HG03520 (cell line): ENCODE measurements around the gene ANGEL1.

ENCODE experiments used
- ATAC-seq: cut with Tn5 transposase; IDR thresholded peaks from one replicate; pipeline ENCODE4 v1.9.1; 2021; ENCODE audit warnings: mild to moderate bottlenecking, moderate library complexity; ENCODE audit not compliant: unreplicated experiment

The ANGEL1 gene

DNA sequence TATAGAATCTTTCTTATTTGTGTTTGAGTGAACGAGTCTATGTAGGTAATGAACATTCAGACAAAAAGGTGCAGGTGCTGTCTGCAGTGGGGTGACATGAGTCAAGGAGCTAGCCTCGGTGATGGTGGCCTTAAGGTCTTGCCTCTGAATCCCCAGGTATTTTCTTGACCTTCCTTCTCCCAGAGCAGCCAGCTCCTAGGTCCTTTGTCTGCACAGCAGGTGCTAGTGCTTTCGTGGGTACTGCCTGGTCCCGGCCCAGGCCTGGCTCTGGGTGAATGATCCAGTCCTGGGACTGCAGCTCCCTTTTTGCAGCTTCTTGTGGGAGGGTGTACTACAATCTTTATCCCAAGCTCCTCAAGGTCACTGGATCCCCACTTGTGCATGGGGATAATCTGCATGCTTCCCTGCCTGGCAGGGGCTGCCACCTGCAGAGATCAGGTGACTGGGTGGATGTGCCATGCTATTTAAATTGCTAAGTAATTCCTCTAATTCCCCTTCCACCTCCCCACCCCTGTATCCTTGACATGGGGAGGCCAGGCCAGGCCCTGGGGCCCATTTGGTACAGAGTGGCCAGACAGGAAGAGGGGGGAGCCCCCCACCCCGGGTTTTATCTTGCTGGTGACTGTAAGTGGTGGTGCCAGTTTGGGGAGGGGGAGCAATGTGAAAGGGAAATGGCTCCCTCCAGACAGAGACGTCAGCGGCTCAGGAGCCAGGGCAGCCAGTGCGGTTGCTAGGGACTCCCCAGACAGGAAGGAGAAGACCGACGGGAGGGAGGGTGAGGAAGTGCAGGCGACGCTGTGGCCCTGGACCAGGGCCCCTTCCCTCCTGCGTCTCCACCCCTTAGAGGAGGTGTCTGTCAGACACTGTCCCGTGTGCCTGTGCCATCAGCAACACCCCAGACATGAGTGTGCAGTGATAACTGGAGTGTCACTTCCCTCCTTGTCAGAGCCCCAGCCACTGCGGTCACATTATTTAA is 44.7 kb downstream of the ANGEL1 start:
- ATAC-seq: peak; percentile 82

DNA sequence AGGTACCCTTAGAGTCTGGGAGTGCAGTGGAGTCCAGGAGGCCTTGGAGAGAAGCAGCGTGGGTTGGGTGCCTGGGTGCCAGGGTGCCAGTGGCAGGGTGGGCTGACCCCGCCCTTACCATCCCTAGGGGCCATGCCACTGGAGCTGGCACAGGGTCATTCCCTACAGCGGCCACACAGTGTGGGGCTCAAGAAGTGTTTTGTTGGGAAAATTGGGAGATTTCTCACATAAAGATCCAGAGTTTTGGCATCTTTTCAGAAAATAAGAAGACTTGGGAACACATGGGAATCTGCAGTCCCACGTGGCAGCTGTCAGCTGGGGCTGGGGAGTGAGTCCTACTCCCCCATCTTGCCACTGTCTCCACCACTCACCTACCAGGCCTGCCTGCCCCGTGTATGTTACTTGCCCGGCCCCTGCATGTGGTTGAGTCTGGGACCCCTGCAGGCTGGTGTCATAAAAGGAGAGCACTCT is 47.2 kb downstream of the ANGEL1 start:
- ATAC-seq: no peak

DNA sequence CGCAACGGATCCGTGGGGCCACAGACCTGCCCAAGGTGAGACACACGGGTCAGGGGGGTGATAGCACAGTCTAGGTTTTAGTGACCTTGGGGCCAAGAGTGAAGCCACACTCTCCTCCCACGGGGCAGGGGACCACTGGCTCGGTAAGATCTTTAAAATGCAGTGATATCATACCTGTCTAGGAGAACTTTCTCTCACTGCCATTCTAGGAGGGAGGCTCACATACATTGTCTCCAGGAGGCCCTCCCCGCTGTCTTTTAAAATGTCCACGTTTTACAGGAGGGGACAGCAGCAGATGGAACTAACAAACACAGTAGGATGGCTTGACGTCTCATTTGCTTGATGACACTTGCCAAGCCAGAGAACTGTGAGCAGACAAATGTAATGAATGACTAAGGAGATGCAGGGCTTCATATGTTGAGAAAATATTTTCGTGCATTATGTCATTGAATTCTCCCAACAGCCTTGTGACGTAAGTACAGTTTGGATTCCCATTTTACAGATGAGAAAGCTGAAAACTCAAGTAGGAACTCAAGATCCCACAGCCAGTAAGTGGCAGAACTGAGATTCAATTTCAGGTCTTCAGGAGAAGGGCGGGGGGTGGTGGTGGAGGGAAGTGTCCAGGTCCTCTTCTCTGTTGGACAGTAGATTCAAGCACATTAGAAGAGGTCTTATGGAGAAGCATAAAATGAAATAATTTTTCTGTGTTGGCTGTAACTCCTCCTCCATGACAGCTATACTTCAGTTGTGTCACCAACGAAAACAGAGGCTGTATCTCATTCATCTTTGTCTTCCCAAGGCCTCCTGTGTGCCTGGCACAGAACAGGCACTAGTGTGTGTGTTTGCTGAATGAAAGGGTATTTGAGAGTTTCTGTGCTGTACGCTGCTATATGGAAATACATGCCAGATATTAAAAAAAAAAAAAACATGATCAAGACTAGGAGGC is 49.3 kb downstream of the ANGEL1 start:
- no peak for ATAC-seq

DNA sequence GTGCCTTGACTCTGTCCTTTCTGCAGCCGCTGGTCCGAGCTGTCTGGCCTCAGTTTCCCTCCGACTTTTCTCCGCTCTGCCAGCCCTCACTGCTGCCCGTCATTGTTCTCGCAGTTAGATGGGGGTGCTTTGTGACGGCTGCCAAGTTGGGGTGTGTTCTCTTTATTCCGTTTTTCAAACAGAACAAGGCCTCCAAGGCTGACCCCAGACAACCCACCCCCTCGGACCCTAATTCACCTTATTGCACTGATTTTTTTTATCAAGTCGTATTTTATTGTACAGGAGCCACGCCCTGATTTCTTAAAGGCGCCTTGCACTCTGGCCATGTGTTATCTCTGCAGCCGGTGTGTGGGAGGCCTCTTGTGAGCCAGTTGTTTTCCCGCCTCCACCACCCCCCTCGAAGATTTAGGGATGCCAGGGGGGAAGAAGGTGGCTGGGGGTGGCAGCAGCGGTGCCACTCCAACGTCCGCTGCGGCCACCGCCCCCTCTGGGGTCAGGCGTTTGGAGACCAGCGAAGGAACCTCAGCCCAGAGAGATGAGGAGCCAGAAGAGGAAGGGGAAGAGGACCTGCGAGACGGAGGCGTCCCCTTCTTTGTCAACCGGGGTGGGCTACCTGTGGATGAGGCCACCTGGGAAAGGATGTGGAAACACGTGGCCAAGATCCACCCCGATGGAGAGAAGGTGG is 50.1 kb downstream of the ANGEL1 start:
- no peak for ATAC-seq

DNA sequence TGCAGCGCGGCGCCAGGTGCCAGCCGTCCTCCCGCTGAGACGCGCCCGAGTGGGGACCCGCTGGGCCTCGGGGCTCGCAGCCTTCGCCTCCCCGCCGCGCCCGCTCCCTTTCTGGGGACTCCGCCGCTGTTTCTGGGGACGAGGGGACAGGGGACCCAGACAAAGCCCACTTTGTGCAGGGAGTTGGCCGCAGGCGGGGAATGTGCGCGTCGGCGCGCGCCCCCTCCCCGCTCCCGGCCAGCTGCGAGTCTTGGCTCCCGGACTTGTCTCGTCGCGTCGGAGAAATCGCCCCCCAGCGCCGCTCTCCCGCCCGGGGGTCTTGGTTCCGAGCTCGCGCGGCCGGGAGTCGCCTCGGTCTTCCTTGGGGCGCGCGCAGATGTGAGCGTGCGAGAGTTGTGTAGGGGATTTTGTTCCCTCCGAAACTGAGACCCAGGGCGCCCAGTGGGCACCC is 50.7 kb downstream of the ANGEL1 start:
- ATAC-seq: peak; percentile 39

DNA sequence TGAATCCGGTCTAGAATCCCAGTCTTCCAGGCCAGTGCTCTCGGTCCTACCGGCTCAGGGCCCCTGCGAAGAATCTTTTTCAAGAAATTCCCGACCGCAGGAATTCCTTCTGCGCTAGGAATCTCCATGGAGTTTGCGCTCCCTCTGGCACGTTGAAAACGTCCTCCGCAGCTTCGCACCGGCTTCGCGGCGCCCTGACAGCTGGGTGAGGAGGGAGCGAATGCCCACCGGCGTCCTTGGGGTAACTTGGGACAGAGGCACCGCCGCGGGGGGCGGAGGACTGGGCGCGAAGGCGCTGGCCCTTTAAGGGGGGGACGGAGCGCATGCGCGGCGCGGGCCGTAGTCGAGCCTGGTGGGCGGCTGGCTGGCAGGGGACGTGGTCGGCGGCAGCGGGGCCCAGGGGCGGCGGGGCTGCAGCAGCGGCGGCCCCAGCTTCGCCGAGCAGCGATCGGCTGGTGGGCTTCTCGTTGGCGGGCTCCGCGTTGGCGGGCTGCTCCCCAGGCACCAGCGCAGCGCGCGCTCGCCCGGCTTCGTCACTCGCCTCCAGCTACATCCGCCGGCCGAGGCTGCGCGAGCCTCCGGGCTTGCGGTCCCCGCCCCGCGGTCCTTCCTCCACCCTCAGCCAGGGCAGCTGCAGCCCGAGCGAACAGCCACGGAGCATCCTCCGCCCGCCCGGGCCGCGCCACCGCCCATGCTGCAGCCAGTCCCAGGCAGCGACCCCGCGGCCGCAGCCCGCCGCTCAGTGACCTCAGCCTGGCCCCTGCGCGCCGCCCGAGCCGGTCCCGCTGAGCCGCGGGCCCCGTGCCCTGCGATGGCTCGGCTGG is 51.3 kb downstream of the ANGEL1 start, which contains the start of gene VASH1:
TSS of gene VASH1 (plus strand) at position 333 of the 824 bp plus-strand sequence. CDS start 1,354 bp downstream, outside the sequence.
- ATAC-seq: peak; percentile 70

DNA sequence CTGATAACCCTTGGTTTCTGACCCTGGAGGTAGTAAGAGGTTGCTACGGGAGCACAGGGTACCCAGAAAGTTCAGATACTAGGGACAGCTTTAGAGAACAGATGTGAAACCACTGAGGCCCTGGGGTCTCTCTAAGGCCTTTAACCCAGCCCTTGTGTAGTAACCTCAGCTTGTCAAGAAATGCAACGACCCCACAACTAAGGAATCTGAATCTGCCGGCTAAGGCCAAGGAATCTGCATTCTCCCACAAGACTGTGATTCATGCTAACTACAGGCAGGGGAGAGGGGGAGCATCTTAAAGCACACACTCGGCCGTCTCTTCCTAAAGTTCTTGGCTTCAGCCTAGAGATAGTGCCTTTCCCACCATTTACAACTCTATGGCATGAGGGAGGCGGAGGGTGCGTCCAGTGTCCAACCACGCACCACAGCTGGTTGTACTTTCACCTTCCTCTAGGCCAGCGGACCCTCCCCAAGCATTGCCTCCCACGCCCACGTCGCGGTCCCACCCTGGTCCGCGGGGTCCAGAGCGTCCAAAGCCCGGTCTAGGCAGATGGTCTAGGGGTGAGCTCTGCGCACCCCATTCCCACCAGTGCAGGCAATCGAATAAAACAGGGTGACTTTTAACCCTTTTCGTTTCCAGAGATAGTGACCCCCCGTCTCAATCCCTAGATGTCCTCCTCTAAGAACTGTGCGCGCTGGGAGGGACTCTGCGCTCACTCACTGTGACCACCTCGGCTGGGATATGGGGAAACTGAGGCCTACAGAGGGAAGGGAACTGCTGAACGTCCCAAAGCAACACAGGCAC is 52.1 kb downstream of the ANGEL1 start:
- no peak for ATAC-seq

DNA sequence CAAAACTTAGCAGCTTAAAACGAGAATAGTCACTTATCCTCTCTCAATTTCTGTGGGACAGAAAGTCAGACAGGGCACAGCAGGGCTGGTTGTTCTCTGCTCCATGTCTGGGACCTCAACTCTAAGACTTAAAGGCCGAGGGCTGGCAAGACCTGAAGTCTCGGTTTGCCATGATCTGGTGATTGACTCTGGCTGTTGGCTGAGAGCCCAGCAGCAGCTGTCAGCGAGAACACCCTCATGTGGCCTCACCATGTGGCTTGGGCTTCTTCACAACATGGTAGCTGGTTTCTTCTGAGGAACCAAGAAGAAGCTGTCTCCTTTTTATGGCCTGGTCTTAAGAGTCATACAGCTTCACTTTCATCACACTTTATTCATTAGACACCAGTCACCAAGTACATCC is 53.1 kb downstream of the ANGEL1 start:
- ATAC-seq: no peak

DNA sequence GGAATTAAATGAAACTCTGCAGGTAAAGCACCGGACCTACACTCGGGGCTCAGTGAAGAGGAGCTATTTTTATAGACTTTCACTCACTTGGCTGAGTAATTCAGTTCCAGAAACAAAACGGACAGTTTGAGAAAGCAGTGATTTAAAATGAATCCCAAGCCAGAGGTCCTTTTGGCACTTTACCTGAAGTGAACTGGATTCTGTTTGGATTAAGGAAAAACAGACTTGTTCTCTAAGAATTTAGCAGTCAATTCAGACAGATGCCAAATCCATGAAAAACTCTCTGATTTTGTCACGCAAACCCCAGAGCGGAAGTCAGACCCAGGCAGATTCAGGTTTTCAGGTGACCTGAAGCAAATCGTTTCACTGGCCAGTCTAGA is 56.3 kb downstream of the ANGEL1 start:
- ATAC-seq: no peak

DNA sequence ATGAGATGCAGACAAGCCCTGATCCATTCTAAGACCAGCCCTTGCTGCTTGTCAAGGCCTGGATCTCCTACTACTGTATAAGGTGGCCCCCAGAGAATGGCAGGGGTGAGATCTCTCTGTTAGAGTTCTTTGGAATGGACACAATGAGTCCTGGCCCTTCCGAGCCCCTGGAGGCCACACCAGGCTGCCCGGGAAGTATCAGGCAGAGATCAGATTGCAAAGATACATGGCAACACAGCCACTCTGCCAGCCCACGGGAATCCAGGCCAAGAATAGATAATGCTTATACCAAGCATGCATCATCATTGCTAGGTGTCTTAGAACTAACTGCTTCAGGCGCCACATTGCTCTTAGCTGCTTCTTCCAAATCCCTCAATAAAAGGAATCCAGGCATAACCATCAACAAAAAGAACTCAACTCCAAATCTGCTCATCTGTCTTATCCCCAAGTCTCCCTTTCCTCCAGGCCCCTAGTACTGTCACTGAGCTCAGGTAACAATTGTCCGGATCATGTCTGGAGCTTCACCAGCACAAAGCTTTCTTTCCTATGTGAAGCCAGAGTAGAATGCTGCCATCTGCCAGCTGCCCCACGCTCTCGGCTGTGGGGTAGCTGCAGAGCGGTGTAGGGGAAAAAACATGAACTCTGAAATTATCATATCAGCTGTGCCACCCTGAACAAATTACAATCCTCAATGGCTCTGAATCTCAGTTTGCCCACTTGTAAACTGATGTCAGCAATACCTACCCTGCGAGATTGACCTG is 56.9 kb downstream of the ANGEL1 start:
- no peak for ATAC-seq

DNA sequence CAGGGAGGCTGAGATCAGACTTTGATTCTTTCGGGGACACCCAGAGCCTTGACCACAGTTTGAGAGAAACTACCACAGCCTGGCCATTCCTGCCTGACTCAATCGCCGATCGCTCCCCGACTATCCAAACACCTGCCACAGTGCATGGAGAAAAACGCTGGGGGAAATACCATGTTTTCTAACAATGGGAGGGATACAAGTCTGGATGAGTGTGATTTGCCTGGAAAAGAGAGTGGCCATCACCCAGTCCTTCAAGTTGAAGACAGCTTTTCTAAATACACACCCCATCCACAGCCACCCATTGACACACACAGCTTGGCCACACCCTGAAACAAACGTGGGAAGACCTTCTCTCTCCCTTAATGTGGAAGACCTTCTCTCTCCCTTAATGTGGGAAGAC is 58.1 kb downstream of the ANGEL1 start:
- ATAC-seq: no peak

DNA sequence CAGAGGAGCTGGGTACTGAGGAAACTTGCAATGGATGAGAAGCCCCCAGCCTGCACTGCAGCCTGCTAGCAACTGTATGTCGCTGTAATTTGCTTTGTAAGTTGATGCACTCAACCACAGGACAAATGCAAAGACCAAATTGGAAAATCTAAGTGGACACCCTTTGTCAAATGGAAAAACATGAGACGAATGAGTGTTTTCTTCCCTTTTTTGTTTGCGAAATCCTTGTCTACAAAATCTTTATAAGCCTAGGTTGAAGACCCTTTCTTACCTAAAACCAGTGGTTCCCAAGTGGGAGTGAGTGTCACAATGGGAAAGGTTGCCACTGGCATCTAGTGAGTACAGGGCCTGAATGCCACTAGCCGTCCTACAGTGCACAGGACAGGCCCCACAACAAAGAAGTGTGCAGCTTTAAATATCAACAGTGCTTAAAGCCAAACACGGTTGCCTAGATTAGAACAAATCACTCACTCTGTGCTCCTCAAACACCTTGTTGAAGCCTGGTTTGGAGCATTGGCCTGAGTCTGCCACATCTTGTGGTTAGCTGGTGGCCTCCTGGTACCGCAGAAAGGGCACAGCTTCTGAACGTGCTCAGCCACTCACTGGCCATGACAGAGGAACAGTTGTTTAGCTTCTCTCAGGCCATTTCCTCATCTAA is 59.0 kb downstream of the ANGEL1 start:
- no peak for ATAC-seq

DNA sequence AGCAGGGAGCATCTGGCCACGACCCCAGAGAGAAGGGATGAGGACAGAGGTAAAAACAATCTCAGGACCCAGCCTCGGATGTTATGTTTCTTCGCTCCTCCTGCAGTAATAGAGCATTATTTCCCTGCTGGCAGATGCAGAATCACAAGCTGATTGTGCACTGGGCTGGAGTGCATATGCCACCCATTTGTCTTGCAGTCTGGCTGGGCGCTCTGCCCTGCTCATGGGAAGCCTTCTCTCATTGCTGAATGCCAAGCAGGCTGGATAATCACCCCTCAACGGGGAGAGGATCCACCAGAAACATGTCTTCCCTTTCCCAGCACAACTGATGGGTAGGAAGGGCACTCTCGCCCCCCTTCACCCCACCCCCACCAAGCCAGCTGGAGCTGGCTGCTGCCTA is 59.9 kb downstream of the ANGEL1 start:
- no peak for ATAC-seq

DNA sequence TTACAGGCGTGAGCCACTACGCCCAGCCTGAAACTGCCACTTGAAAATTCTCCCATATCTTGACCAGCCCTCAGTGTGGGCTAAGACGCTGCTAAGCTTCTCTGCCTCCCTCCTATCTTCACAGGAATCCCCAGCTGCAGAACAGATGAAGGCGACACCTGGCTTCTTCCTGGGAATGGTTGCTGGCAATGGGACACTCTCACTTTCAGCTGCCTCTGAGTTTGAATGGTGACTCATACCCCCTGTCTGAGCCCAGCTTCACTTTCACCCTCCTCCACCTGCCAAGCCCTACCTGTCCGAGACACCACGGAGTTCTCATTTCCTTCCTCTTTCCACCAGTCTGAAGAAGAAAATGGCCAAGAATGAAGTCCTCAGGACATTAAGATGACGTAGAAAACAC is 69.7 kb downstream of the ANGEL1 start:
- no peak for ATAC-seq

DNA sequence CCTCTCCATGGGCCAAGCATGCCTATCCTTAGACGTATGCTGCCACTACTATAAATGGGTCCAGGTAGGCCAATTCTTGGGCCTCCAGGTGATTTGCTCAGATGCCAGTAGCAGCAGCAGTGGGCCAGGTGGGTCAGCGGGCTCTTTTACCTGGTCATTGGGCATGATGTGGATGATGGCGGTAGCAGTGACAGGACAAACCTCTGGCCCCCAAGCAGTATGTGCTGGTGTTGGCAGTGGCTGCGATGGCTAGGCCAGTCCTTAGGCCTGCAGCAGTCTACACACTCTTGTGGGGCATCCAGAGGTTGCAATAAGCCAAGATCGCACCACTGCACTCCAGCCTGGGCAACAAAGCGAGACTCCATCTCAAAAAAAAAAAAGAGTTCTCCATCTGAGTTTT is 70.5 kb downstream of the ANGEL1 start:
- ATAC-seq: no peak

DNA sequence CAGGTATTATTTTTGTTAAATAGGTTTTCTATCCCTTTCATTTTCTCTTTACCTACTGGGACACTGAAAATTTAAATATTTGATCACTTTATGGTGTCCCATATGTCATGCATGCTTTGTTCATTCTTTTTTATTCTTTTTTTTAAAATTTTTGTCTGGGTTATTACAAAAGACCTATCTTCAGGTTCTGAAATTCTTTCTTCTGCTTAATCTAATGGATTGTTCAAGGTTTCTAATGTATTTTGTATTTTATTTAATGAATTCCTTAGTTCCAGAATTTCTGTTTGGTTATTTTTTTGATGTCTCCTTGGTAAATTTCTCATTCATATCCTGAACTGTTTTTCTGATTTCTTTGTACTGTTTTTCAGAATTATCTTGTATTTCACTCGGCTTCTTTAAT is 71.6 kb downstream of the ANGEL1 start:
- no peak for ATAC-seq
